NB4 (cell line): ENCODE measurements around the gene PIEZO2.

Experiments
- DNase-seq: peaks from one replicate; pipeline ENCODE4 v3.0.0; 2010; ENCODE audit warnings: low read depth
- H3K4me3 ChIP-seq: one replicate; pipeline ENCODE4 v1.5.1; 2011; ENCODE audit warnings: mild to moderate bottlenecking, low read depth, low read length, moderate library complexity
- CTCF ChIP-seq: IDR thresholded peaks from one replicate; pipeline ENCODE4 v1.5.1; 2012; ENCODE audit warnings: low read depth, low read length
- MAX ChIP-seq: IDR thresholded peaks from 2 replicates; pipeline ENCODE4 v1.6.1; 2011; ENCODE audit warnings: low read depth, low read length
- MYC ChIP-seq: IDR thresholded peaks from 2 replicates; pipeline ENCODE4 v1.6.1; 2011; ENCODE audit warnings: low read depth, low read length
- POLR2A ChIP-seq: IDR thresholded peaks from 2 replicates; pipeline ENCODE4 v1.6.1; 2011; ENCODE audit warnings: mild to moderate bottlenecking; ENCODE audit not compliant: insufficient read length; ENCODE audit errors: extremely low read depth

Gene PIEZO2

GRCh38 chr18:10759241-10759640 is 390.1 kb downstream of the PIEZO2 start:
- no peak for DNase-seq
- no peak for TF ChIP-seq MYC
- TF ChIP-seq CTCF, result no peak
- no peak for TF ChIP-seq POLR2A
- no peak for TF ChIP-seq MAX
- no peak overlapping the region for H3K4me3 ChIP-seq

GRCh38 chr18:10757946-10758345 is 391.4 kb downstream of the PIEZO2 start:
- no peak for TF ChIP-seq POLR2A
- TF ChIP-seq MAX, result no peak
- TF ChIP-seq CTCF, result no peak
- no peak for TF ChIP-seq MYC
- no peak overlapping the region for H3K4me3 ChIP-seq
- DNase-seq, result no peak

- TF ChIP-seq POLR2A (no peak), MAX (no peak), CTCF (no peak), MYC (no peak)
- H3K4me3 ChIP-seq, result no peak overlapping the region
- DNase-seq, result no peak
Observed at GRCh38 chr18:10757349-10757748, 392.0 kb downstream of the PIEZO2 start.

- no peak for TF ChIP-seq MYC
- no peak for TF ChIP-seq CTCF
- TF ChIP-seq MAX, result no peak
- no peak for TF ChIP-seq POLR2A
- no peak for DNase-seq
Observed at GRCh38 chr18:10755855-10756254, 393.5 kb downstream of the PIEZO2 start.

GRCh38 chr18:10754128-10754527 is 395.2 kb downstream of the PIEZO2 start:
- no peak for DNase-seq
- TF ChIP-seq MAX (no peak), CTCF (no peak), MYC (no peak), POLR2A (no peak)
- H3K4me3 ChIP-seq, result no peak overlapping the region

More at GRCh38 chr18:10755855-10756254, 393.5 kb downstream of the PIEZO2 start:
- H3K4me3 ChIP-seq, result no peak overlapping the region

- no peak overlapping the region for H3K4me3 ChIP-seq
- no peak for TF ChIP-seq POLR2A
- no peak for TF ChIP-seq CTCF
- TF ChIP-seq MYC, result no peak
- no peak for TF ChIP-seq MAX
- no peak for DNase-seq
Observed at GRCh38 chr18:10752382-10752781, 397.0 kb downstream of the PIEZO2 start.
